GM13976 (cell line): ENCODE data around the gene SMIM41.

ENCODE experiments used
- DNase-seq: peaks from one replicate; pipeline ENCODE4 v3.0.0; 2012; ENCODE audit warnings: low spot score
- in situ Hi-C: fragments of 300-500 bp; cut with MboI; formaldehyde crosslinking; loops from one replicate; pipeline ENCODE4 v1.12.0; 2022; ENCODE audit warnings: low sequenced_read_pairs, mixed read lengths, inconsistent platforms; ENCODE audit not compliant: unreplicated experiment
- TF ChIP-seq, protein P1 (sequence below): IDR thresholded peaks from 2 replicates; pipeline ENCODE4 v1.5.1; 2012; ENCODE audit warnings: borderline replicate concordance, mild to moderate bottlenecking; ENCODE audit not compliant: insufficient read depth; ENCODE audit errors: extremely low read depth, missing control alignments, control extremely low read depth

The SMIM41 gene

DNA sequence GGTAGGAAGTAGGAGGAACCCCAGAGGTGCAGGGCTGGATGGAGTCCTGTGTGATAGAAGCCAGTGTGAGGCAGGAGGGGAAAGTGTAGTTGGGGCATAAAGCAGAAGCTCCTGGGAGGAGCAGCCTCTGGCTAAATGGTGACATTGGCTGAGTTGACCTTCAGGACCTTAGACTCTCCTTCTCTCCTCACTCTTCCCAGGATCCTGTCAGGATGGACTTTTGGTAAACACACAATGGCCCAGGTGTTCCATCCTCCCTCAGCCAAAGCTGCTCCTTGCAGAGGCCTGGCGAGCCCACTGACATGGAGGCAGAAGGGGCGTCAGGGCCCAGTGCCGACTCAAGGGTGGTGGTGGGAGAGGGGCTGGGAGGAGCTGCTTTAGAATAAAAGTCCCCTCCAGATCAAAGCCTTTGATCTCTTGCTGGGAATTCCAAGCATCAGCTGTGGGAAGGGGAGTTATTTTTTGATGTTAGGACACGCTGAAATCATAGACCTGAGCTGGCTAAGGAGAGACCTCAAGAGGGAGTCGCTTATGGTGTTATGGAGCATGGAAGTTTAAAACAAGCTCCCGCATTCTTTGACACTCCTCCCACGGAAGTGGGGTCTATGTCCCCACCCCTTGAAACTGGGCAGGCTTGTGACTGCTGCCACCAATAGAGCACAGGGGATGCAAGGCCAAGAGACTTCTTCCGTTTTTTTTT lies 44.1 kb downstream of the SMIM41 start:
- in situ Hi-C loops, result no loop called here
- peak; percentile 41 for DNase-seq
- TF ChIP-seq, protein P1, sequence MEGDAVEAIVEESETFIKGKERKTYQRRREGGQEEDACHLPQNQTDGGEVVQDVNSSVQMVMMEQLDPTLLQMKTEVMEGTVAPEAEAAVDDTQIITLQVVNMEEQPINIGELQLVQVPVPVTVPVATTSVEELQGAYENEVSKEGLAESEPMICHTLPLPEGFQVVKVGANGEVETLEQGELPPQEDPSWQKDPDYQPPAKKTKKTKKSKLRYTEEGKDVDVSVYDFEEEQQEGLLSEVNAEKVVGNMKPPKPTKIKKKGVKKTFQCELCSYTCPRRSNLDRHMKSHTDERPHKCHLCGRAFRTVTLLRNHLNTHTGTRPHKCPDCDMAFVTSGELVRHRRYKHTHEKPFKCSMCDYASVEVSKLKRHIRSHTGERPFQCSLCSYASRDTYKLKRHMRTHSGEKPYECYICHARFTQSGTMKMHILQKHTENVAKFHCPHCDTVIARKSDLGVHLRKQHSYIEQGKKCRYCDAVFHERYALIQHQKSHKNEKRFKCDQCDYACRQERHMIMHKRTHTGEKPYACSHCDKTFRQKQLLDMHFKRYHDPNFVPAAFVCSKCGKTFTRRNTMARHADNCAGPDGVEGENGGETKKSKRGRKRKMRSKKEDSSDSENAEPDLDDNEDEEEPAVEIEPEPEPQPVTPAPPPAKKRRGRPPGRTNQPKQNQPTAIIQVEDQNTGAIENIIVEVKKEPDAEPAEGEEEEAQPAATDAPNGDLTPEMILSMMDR, result no peak

DNA sequence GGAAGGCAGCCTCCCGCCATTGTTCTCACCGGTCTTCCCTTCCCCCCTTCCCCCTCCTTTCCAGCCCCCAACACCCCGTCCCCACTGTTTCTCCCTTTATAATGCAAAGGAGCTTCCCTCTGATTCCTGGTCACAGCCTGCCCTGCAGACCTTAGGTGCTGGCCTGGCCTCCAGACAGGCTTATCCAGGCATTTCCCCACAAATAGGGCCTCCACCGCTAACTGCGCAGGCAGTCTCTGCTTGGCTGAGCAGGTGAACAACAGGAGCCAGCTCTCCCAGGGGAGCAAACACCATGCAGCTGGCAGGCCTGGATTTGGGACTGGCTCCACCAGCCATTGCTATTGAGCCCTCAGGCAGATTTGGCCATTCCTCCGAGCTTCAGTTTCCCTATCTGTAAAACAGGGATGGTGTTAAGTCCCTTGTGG lies 46.0 kb downstream of the SMIM41 start:
- DNase-seq, result no peak
- in situ Hi-C loops, result no loop called here
- TF ChIP-seq, protein P1, result no peak

DNA sequence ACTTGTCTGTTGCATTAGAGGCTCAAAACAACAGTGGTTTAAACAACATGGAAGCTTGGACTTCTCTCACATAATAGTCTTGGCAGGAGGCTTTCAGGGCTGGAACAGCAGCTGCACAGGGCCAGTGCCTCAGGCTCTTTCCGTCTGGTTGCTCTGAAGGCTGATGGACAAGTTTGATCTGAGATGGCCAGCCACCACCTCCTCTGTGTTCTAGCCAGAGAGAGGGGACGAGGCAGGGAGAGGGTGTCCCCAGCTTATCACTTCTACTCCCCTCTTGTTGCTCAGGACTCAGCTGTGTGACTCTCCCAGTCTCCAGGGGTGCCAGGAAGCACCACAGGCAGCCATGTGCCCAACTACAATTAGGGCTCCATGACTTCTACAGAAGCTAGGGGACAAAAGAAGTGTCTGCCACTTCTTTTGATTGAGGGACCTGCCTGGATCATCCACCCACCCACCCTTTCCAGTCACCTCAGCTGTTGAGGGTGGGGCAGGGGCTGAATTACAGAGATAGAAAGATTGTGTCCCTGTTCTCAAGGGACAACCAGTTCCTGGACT lies 46.6 kb downstream of the SMIM41 start:
- peak; percentile 10 for DNase-seq
- in situ Hi-C loops, result no loop called here
- TF ChIP-seq, protein P1, result no peak

DNA sequence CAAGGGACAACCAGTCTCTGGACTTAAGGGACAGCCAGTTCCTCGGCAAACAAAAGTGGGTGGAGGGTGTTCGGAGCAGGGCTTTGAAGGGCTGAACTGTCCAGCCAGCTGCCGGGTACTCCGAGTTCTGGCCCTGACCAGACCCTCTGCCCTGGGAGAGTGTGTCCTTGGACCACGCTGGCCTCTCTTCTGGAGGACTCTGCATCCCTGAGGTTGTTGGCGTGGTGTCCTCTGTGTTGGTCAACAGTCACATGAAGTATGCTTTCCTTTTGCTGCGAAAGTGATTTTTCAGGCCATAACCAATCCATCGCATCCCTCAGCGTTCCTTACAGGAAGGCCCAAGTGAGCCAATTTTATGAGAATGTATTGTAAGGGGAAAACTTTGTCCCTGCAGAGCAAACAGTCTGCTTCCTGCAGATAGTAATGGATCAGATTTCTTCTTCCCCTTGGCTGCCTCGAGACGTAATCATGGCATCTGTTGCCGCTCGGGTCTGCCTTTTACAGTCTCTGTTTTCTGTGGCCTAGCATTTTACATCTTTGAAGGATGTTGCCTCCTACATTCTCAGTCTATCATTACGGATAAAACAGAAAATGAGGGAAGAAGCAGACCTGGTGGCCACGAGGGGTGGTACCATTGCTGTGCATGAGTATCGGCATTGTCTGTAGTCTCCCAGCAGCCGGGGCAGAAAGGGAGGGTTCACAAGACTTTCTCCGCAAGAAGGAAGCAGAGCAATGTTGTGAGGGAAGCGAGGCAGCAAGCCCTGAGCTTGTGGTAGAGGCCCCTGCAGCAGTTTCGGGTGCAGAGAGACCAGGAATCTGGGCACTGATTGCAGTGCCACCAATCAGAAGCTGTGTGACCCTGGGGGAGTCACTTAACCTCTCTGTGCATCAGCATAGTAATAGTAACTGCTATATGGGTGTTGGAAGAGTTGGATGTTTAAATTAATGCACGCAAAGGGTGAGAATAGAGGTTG lies 47.4 kb downstream of the SMIM41 start:
- peak; percentile 4 for DNase-seq
- in situ Hi-C loops, result no loop called here
- TF ChIP-seq, protein P1, result no peak

DNA sequence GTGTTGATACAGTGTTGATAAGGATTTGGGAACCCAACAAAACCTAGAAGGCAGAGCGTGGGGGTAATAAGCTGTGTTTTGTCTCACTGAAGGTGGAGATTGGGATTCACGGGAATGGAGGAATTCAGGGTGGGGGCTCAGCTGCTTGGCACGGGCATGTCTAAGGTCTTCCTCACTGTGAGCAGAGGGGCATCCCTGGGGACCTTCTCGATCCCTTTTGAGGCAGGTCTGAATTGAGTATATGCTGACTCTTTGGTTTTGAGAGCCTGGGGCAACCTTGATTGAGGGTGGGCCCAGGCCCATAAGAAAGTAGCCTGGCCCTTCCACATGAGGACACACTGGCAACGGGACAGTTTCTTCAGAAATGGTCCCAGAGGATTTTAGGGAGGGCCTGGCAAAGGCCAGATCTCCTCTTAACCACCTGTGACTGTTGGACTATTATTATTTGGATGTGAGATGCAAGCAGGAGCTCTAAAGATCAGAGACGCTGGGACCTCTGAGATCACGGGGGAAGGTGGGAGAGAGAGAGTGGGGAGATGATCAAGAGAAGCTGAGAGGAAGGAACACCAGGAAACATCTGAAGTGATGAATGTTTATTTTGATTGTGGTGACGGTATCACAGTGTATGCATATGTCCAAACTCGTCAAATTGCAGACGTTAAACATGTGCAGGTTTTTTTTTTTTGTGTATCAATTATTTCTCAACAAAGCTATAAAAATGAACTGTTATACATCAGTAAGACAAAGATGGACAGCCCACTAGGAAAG lies 48.4 kb downstream of the SMIM41 start:
- TF ChIP-seq, protein P1, result no peak
- in situ Hi-C loops, result no loop called here
- peak; percentile 2 for DNase-seq

DNA sequence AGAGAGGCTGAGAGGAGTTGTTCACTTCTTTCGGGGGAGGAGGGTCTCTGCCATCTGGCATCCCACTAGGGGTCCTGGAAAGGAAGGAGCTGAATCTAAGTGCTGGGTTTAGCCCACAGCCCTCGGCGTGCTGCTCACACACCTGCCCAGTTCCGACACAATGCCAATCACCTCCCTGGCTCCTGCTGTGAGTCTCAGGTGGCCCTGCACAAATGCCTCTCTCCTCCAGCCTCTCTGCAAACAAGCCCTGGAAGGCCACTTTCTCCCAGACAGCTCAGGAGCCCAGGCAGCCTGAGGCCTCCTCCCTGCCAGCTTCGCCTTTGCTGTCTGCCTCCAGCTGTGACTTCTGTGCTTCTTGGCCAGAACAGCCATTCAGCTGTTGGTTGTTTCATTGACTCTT lies 51.2 kb downstream of the SMIM41 start:
- in situ Hi-C loops, result no loop called here
- TF ChIP-seq, protein P1, result no peak
- DNase-seq, result peak; percentile 15
